ENCODE results near the gene INTS15. TPM values are rescaled to one million over a fixed set of nuclear protein-coding genes. Genes with fewer than 3 reads are reported as not detected.

The INTS15 gene
- total RNA-seq, 1 donor from 2014 or later: 37.6 TPM

GRCh38 chr7:6650521-6651011 lies 60.7 kb downstream of the INTS15 start:
- peak; percentile 42 for DNase-seq
- Histone ChIP-seq H3K27me3 (no peaks in the 10 kb centered on the region), H3K9me3 (no peaks in the 10 kb centered on the region), H3K4me1 (no peaks in the 10 kb centered on the region), H3K4me3 (no peak overlapping the region), H3K27ac (no peak overlapping the region), H3K36me3 (peaks cover 46% of the 10 kb centered on the region)
- intact Hi-C loops (cut with DNase I): no loop called here
- ATAC-seq: no peak
- TF ChIP-seq, protein P1, sequence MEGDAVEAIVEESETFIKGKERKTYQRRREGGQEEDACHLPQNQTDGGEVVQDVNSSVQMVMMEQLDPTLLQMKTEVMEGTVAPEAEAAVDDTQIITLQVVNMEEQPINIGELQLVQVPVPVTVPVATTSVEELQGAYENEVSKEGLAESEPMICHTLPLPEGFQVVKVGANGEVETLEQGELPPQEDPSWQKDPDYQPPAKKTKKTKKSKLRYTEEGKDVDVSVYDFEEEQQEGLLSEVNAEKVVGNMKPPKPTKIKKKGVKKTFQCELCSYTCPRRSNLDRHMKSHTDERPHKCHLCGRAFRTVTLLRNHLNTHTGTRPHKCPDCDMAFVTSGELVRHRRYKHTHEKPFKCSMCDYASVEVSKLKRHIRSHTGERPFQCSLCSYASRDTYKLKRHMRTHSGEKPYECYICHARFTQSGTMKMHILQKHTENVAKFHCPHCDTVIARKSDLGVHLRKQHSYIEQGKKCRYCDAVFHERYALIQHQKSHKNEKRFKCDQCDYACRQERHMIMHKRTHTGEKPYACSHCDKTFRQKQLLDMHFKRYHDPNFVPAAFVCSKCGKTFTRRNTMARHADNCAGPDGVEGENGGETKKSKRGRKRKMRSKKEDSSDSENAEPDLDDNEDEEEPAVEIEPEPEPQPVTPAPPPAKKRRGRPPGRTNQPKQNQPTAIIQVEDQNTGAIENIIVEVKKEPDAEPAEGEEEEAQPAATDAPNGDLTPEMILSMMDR (IDR thresholded peaks at IDR 0.05): no peak

GRCh38 chr7:6651851-6652445 lies 62.1 kb downstream of the INTS15 start:
- TF ChIP-seq, protein P1 (IDR thresholded peaks at IDR 0.05): no peak
- no peaks in the 10 kb centered on the region for H3K27me3 ChIP-seq
- ATAC-seq (no peak), DNase-seq (peak; percentile 59)
- H3K36me3 ChIP-seq: peaks cover 35% of the 10 kb centered on the region
- no peak overlapping the region for H3K27ac ChIP-seq
- no peaks in the 10 kb centered on the region for H3K4me1 ChIP-seq
- intact Hi-C loops (cut with DNase I): no loop called here
- no peak overlapping the region for H3K4me3 ChIP-seq
- H3K9me3 ChIP-seq: no peaks in the 10 kb centered on the region

GRCh38 chr7:6652446-6653011 lies 62.7 kb downstream of the INTS15 start:
- H3K27me3 ChIP-seq: no peaks in the 10 kb centered on the region
- no peak overlapping the region for H3K4me3 ChIP-seq
- intact Hi-C loops (cut with DNase I): no loop called here
- H3K36me3 ChIP-seq: peaks cover 29% of the 10 kb centered on the region
- H3K4me1 ChIP-seq: no peaks in the 10 kb centered on the region
- TF ChIP-seq, protein P1 (IDR thresholded peaks at IDR 0.05): no peak
- H3K9me3 ChIP-seq: no peaks in the 10 kb centered on the region
- H3K27ac ChIP-seq: no peak overlapping the region
- ATAC-seq (no peak), DNase-seq (peak; percentile 54)

- Histone ChIP-seq H3K4me3 (no peak overlapping the region), H3K9me3 (no peaks in the 10 kb centered on the region), H3K36me3 (peaks cover 22% of the 10 kb centered on the region), H3K27ac (no peak overlapping the region), H3K27me3 (no peaks in the 10 kb centered on the region), H3K4me1 (no peaks in the 10 kb centered on the region)
- intact Hi-C loops (cut with DNase I): no loop called here
- DNase-seq: peak; percentile 52
- TF ChIP-seq, protein P1 (IDR thresholded peaks at IDR 0.05): no peak
- ATAC-seq: no peak
Measured at GRCh38 chr7:6653071-6654003, 63.5 kb downstream of the INTS15 start.

- DNase-seq (peak; percentile 32), ATAC-seq (no peak)
- Histone ChIP-seq H3K36me3 (peaks cover 18% of the 10 kb centered on the region), H3K4me3 (no peak overlapping the region), H3K27ac (no peak overlapping the region), H3K4me1 (no peaks in the 10 kb centered on the region), H3K9me3 (no peaks in the 10 kb centered on the region), H3K27me3 (no peaks in the 10 kb centered on the region)
- intact Hi-C loops (cut with DNase I): no loop called here
- TF ChIP-seq, protein P1 (IDR thresholded peaks at IDR 0.05): no peak
Measured at GRCh38 chr7:6654113-6654841, 64.5 kb downstream of the INTS15 start.

Data from upper lobe of right lung (tissue), 1 donor.